ENCODE measurements around the gene KMO.

Gene KMO

DNA sequence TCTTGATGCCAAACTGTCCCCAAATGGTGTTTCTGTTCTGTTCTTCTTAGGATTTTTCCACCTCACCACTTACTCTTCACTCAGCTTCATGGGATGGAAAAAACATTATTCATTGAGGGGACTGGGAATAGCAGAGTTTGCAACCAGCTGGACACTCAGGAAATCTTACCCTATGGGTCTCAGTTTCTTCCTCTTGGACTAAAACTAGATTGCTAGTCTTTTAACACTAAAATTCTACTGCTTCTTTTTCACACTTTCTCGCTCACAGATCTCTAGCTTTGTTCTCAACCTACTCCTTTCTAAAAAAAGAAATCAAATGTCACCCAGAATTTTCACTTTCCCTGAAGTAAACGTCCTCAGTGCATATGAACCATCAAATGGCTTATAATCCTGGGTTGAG lies 4.8 kb downstream of the KMO start:
- no peak for DNase-seq (ENCODE audit: low read depth in 2 of 2)

GRCh38 chr1:241542199-241542907 lies 10.2 kb downstream of the KMO start:
- no peak for DNase-seq (ENCODE audit: low read depth in 2 of 2)

- DNase-seq (ENCODE audit: low read depth in 2 of 2) = no peak
Observed at GRCh38 chr1:241548008-241548407, 15.8 kb downstream of the KMO start.

- no peak for DNase-seq (ENCODE audit: low read depth in 2 of 2)
Observed at GRCh38 chr1:241550318-241550717, 18.1 kb downstream of the KMO start.

DNA sequence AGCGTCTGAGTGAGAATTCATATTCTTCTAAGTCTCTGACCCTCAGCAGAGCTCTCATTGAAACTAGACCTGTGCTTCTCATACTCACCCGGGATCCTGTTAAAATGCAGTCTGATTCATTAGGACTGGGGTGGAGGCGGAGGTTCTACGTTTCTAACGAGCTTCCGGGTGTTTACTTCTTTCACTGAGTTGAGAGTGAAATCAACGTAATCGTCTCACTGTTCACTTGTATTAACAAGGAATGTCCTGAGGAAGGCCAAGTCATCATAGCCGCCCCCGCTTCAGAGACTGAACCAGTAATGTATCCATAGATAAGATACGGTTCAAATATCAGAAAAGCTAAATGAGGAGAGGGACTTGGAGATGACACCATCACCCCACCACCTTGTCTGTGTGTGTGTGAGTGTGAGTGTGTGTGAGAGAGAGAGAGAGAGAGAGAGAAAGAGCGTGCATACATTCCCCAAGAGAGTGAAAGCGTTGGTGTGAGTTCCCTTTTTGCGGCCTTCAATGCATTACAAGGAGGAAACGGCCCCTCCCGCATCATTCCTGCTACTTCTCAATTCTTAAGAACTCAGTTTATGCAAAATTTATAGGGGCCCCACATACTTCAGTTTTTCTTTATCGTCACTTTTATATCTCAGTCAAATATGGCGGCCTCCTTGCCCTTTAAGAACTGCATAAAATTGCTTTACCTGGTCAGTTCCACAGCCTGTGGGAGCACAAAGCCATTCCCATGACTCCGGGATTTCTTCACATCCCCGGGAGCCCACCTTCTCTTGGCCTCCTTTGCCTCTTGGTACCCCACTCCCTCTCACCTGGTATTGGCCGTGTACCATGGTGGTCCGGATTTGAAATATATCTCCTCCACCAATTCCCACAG lies 19.8 kb downstream of the KMO start:
- no peak for DNase-seq (ENCODE audit: low read depth in 2 of 2)

GRCh38 chr1:241553886-241554592 lies 21.9 kb downstream of the KMO start:
- no peak for DNase-seq (ENCODE audit: low read depth in 2 of 2)

GRCh38 chr1:241555526-241555925 lies 23.3 kb downstream of the KMO start:
- no peak for DNase-seq (ENCODE audit: low read depth in 2 of 2)

DNA sequence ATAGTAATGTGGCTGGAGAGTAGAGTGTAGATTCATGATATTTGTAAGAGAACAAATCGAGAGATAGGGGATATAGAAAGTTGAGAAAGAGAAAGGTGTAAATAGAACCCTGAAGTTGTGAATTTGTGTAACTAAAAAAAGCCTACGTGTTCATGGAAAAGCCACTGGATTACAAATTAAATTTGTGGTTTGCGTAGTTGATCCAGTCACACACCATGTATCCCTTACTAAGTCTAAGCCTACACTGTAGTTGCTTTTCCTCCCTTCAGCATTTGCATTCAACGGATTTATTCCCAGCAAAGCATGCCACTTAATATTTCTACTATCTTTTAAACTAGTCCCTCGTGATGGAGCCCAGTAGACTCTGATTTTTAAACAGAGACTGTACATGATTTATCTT lies 24.9 kb downstream of the KMO start:
- no peak for DNase-seq (ENCODE audit: low read depth in 2 of 2)

GRCh38 chr1:241557551-241558193 lies 25.5 kb downstream of the KMO start:
- DNase-seq (ENCODE audit: low read depth in 2 of 2) = no peak

DNA sequence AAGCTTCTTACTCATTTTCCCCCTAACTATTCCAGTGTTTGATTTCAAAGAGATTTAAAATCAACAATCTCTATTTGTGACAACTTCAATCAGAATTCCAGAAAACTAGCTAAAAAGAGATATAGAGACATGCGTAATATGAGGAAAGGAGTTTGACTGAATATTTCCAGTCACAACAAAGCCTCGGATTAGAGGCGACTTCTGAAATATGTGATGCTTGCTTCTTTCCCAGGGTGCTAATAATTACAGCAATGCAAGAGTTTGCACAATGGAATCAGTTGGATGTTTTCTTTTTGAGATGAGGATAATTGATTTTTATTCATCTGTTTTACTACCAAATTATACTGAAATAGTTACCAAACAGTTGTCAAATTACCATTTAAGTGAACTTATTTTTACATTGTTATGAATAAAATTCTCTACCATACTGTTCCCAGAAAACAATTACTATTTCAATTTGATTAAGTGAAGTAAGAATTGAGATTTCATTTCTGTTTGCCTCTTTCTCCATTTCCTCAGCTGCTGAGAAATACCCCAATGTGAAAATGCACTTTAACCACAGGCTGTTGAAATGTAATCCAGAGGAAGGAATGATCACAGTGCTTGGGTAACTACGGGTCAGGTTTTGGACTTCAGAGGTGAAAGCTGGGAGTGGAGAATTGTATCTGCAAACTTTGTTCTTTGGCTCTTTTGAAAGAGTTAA lies 28.1 kb downstream of the KMO start:
- DNase-seq (ENCODE audit: low read depth in 2 of 2) = no peak

GRCh38 chr1:241560849-241561187 lies 28.6 kb downstream of the KMO start:
- no peak for DNase-seq (ENCODE audit: low read depth in 2 of 2)

DNA sequence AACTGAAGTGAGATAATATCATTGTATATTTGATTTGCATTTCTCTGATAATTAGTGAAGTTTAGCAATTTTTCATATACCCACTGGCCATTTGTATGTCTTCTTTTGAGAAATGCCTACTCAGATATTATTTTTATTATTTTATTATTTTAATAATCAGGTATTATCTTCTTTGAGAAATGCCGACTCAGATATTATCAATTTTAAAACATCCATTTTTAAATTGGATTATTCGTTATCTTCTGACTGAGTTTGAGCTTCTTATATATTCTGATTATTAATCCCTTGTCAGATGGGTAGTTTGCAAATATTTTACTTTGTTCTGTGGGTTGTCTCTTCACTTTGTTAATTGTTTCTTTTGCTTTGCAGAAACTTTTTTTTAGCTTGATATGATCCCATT lies 37.7 kb downstream of the KMO start:
- no peak for DNase-seq (ENCODE audit: low read depth in 2 of 2)

GRCh38 chr1:241574154-241574553 lies 42.0 kb downstream of the KMO start:
- DNase-seq (ENCODE audit: low read depth in 2 of 2) = no peak

DNA sequence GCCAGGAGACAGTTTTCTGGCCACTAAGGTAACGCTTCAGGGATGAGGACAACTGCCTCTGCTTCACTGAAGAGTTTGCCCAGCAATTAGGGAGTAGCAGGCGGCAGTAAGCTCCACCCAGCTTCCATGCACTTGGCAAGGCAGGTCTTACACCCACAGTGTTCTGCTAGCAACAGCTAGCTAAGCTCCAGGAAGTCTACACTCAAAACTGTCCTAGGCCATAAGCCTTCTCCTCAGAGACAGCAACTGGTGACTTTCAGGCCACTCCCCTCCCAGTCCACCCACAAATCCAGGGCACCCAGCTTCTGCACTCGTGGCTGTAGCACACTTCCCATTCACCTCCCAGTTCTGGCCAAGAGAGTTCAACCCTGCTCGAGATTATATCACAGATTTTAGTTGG lies 47.3 kb downstream of the KMO start:
- no peak for DNase-seq (ENCODE audit: low read depth in 2 of 2)

- no peak for DNase-seq (ENCODE audit: low read depth in 2 of 2)
Observed at GRCh38 chr1:241582921-241583321, 50.7 kb downstream of the KMO start.

GRCh38 chr1:241586905-241587512 lies 54.8 kb downstream of the KMO start:
- DNase-seq (ENCODE audit: low read depth in 2 of 2) = no peak

GRCh38 chr1:241589521-241589920 lies 57.3 kb downstream of the KMO start:
- no peak for DNase-seq (ENCODE audit: low read depth in 2 of 2)

GRCh38 chr1:241590719-241591118 lies 58.5 kb downstream of the KMO start:
- no peak for DNase-seq (ENCODE audit: low read depth in 2 of 2)

GRCh38 chr1:241591317-241591716 lies 59.1 kb downstream of the KMO start:
- no peak for DNase-seq (ENCODE audit: low read depth in 2 of 2)

GRCh38 chr1:241591736-241592135 lies 59.6 kb downstream of the KMO start:
- no peak for DNase-seq (ENCODE audit: low read depth in 2 of 2)

DNA sequence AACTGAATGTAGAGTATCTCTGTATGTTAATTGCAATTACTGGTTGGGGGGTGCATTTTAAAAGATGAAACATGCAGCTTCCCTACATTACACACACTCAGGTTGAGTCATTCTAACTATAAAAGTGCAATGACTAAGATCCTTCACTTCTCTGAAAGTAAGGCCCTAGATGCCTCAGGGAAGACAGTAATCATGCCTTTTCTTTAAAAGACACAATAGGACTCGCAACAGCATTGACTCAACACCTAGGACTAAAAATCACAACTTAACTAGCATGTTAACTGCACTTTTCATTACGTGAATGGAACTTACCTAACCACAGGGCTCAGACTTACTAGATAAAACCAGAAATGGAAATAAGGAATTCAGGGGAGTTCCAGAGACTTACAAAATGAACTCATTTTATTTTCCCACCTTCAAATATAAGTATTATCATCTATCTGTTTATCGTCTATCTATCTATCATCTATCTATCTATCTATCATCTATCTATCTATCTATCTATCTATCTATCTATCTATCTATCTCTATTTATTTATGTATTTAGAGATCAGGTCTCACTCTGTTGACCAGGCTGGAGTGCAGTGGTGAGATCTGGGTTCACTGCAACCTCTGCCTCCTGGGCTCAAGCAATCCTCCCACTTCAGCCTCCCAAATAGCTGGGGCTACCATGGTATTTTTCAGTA lies 60.2 kb downstream of the KMO start:
- DNase-seq (ENCODE audit: low read depth in 2 of 2) = no peak

All from fibroblast of skin of left biceps (primary cell).